Type B pancreatic cell (in vitro differentiated cells): ENCODE results near the gene NFYC. TPM values are rescaled to one million over a fixed set of nuclear protein-coding genes. Genes with fewer than 3 reads are reported as not detected.

ENCODE experiments used
- DNase-seq: peaks from one replicate; pipeline ENCODE4 v3.0.0; 2021; ENCODE audit warnings: mixed read lengths; ENCODE audit not compliant: unreplicated experiment; ENCODE audit errors: extremely low spot score
- H3K27ac Mint-ChIP-seq: 2 replicates; pipeline ENCODE4 v1.8.0; 2021; ENCODE audit warnings: mild to moderate bottlenecking, mixed read lengths
- H3K27me3 Mint-ChIP-seq: 2 replicates; pipeline ENCODE4 v1.8.0; 2021; ENCODE audit warnings: mixed read lengths
- H3K36me3 Mint-ChIP-seq: 2 replicates; pipeline ENCODE4 v1.8.0; 2021; ENCODE audit warnings: mixed read lengths
- H3K4me1 Mint-ChIP-seq: one replicate; pipeline ENCODE4 v1.8.0; 2021; ENCODE audit warnings: mixed read lengths; ENCODE audit not compliant: unreplicated experiment
- H3K4me3 Mint-ChIP-seq: 2 replicates; pipeline ENCODE4 v1.8.0; 2021; ENCODE audit warnings: mild to moderate bottlenecking, mixed read lengths
- H3K9me3 Mint-ChIP-seq: 2 replicates; pipeline ENCODE4 v1.8.0; 2021; ENCODE audit warnings: mixed read lengths
- total RNA-seq: library from RNA; stranded (reverse); gene quantifications from 2 replicates; pipeline ENCODE4 v1.2.1, GENCODE V29; 2021; ENCODE audit warnings: low replicate concordance
- TF ChIP-seq, protein P1 (sequence below): fragments of 200-600 bp; sonication (generic); conservative IDR thresholded peaks from 2 replicates; pipeline ENCODE4 v1.5.0; 2021; ENCODE audit warnings: antibody characterized with exemption, mild to moderate bottlenecking

NFYC gene
- total RNA-seq, 1 donor from 2014 or later: 71.3 TPM

DNA sequence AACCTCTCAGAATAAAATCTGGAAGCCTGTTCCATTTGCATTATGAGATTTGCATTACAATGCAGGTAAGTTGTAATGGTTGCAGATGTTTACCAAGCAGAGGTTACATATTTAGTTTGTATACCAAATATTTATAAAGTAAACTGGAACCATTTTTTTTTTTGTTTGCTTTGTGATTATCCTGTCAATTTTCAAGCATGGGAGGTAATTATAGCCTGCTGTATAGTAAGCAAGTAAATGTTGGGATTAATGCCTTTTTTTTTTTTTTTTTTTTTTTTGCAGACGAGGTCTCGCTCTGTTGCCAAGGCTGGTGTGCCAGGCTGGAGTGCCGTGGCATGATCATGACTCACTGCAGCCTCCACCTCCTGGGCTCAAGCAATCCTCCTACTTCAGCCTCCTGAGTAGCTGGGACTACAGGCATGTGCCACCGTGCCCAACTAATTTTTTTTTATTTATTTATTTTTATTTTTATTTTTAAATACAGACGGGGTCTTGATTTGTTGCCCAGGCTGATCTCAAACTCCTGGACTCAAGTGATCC lies 21.0 kb downstream of the NFYC start:
- Mint-ChIP-seq H3K4me3 (peak overlapping the region; percentile 96), H3K9me3 (no peaks in the 10 kb centered on the region), H3K27me3 (no peaks in the 10 kb centered on the region), H3K4me1 (peaks cover 34% of the 10 kb centered on the region), H3K27ac (no peak overlapping the region), H3K36me3 (peaks cover 16% of the 10 kb centered on the region)
- TF ChIP-seq, protein P1, sequence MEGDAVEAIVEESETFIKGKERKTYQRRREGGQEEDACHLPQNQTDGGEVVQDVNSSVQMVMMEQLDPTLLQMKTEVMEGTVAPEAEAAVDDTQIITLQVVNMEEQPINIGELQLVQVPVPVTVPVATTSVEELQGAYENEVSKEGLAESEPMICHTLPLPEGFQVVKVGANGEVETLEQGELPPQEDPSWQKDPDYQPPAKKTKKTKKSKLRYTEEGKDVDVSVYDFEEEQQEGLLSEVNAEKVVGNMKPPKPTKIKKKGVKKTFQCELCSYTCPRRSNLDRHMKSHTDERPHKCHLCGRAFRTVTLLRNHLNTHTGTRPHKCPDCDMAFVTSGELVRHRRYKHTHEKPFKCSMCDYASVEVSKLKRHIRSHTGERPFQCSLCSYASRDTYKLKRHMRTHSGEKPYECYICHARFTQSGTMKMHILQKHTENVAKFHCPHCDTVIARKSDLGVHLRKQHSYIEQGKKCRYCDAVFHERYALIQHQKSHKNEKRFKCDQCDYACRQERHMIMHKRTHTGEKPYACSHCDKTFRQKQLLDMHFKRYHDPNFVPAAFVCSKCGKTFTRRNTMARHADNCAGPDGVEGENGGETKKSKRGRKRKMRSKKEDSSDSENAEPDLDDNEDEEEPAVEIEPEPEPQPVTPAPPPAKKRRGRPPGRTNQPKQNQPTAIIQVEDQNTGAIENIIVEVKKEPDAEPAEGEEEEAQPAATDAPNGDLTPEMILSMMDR: no peak
- no peak for DNase-seq

DNA sequence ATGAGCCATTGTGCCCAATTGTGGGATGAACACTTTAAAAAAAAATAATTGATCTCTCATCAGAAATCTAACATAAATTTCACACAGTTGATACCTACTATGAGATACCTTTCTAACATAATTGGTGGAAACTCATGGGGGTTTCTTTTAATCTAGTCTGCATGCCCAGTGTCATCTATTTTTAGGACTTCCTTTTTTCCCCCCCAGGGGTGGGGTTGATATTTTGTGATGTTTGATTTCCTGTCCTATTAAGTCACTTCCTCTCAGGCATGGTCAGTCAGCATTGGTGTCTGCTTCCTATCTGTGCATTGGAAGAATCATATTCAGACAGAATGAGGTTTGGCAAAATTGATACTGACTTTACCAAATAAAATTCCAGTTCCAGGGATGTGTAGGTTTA lies 21.5 kb downstream of the NFYC start:
- TF ChIP-seq, protein P1: no peak
- Mint-ChIP-seq H3K4me1 (peaks cover 34% of the 10 kb centered on the region), H3K4me3 (peak overlapping the region; percentile 40), H3K9me3 (no peaks in the 10 kb centered on the region), H3K27me3 (no peaks in the 10 kb centered on the region), H3K36me3 (peaks cover 16% of the 10 kb centered on the region), H3K27ac (no peak overlapping the region)
- DNase-seq: no peak

DNA sequence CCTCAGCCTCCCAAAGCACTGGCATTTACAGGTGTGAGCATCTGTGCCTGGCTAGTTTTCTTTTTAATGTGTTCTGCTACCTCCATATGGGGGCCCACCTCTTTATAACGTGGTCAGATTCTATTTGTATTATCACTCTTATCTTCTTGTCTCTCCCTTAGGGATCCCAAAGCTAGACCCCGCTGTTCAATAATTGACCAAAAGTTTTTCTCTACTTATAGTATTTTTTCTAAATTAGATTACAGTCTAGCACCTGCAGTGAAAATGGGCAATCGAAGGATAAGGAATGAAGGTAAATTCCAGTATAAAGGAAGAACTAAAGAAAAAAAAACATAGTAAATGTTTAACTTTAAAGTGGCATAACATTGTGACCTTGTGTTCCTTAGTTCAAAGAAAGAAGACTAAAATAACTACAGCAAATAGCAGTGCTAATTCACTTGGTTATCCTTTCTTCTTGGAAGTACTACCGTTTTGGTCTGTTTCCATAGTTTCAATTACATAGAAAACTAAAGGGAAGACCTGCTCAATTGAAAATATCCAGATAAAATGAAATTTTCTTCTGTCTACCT lies 24.1 kb downstream of the NFYC start:
- peaks cover 20% of the 10 kb centered on the region for H3K36me3 Mint-ChIP-seq
- no peak for DNase-seq
- no peak overlapping the region for H3K27ac Mint-ChIP-seq
- no peaks in the 10 kb centered on the region for H3K27me3 Mint-ChIP-seq
- peaks cover 42% of the 10 kb centered on the region for H3K4me1 Mint-ChIP-seq
- H3K4me3 Mint-ChIP-seq: no peak overlapping the region
- TF ChIP-seq, protein P1: no peak
- no peaks in the 10 kb centered on the region for H3K9me3 Mint-ChIP-seq

DNA sequence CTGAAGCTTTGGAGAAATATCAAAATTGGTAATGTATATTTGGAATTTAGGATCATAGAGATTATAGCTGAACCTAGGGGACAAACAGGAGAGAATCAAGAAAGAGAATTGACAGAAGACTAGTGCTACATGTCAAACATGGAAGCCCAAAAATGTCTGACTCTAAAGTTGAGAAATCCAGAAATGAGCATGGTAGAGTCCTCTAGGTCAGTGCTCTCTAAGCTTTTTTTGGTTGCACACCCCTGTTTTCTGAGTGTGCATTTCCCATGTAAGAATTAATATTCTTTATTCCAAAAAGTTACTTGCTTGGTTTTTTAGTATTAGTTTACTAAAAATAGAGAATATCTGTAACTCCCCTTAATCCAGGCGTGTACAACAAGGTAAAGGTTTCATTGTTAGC lies 25.6 kb downstream of the NFYC start:
- H3K9me3 Mint-ChIP-seq: no peaks in the 10 kb centered on the region
- H3K4me1 Mint-ChIP-seq: peaks cover 30% of the 10 kb centered on the region
- H3K27me3 Mint-ChIP-seq: no peaks in the 10 kb centered on the region
- TF ChIP-seq, protein P1: no peak
- no peak overlapping the region for H3K27ac Mint-ChIP-seq
- no peak for DNase-seq
- H3K36me3 Mint-ChIP-seq: peaks cover 17% of the 10 kb centered on the region
- no peak overlapping the region for H3K4me3 Mint-ChIP-seq

DNA sequence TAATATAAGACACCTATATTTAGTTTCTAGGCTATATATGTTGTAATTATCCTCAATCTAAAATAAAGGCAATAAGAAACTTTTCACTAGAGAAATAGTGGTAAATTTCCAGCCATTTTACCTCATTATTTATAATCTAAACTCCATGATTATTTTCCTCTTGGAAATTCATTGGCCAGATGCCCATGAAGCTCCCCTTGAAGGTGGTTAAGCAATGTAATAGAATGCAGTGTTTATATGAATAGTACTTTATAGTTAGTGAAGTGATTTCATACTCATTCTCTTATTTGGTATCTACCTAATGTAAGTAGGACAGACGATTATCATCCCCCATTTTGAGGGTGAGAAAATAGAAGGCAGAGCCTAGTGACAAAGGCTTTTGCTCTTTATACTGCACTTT lies 26.5 kb downstream of the NFYC start:
- no peak for DNase-seq
- H3K9me3 Mint-ChIP-seq: no peaks in the 10 kb centered on the region
- peak overlapping the region; percentile 34 for H3K27ac Mint-ChIP-seq
- peaks cover 36% of the 10 kb centered on the region for H3K4me1 Mint-ChIP-seq
- no peaks in the 10 kb centered on the region for H3K27me3 Mint-ChIP-seq
- no peak overlapping the region for H3K4me3 Mint-ChIP-seq
- H3K36me3 Mint-ChIP-seq: peaks cover 22% of the 10 kb centered on the region
- TF ChIP-seq, protein P1: no peak

DNA sequence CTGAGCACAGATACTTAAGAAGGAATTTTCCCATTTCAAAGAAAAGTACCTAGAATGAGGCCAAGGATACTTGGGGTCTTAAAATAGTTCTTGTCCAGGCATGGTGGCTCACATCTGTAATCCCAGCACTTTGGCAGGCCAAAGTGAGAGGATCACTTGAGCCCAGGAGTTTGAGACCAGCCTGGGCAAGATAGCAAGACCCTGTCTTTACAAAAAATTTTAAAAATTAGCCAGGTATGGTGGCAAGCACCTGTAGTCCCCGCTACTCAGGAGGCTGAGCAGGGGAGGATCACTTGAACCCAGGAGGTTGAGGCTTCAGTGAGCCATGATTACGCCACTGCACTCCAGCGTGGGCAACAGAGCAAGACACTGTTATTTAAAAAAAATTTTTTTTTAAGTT lies 29.0 kb downstream of the NFYC start:
- TF ChIP-seq, protein P1: no peak
- Mint-ChIP-seq H3K4me1 (peaks cover 42% of the 10 kb centered on the region), H3K4me3 (no peak overlapping the region), H3K27ac (peak overlapping the region; percentile 54), H3K27me3 (no peaks in the 10 kb centered on the region), H3K9me3 (no peaks in the 10 kb centered on the region), H3K36me3 (peaks cover 25% of the 10 kb centered on the region)
- no peak for DNase-seq
